ENCODE measurements around the gene IDH3A. TPM values are rescaled to one million over a fixed set of nuclear protein-coding genes. Genes with fewer than 3 reads are reported as not detected.
A peak's percentile ranks its signal among the peaks of the same experiment; 100 is the strongest.

Gene IDH3A
- total and polyA plus RNA-seq, 2 donors (not counting 1 experiment from before 2014, with no cell fraction given): 24.9 to 65.0 TPM

DNA sequence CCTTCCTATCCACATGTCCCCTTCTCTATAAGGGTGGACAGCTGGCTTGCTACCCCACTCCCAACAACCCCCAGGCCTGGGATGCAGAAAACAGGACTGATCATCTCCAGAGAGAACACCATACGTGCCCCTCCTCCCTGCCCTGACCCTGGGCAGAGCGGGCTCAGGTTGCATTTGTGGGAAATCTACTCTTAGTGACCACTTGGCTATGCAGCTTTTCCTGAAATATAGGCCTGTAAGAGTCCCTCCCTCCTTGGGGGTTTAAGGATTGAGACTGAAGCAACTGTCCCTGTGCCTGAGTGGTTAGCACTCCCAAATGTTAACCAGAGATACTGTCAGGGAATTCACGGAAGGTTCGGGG is 45.1 kb upstream of the IDH3A start:
- Histone ChIP-seq H3K79me2 (ENCODE audit: control insufficient read depth, insufficient read depth, low read length) (no peaks in the 10 kb centered on the region), H4K20me1 (ENCODE audit: control insufficient read depth, extremely low read depth, insufficient read depth, low read length) (no peaks in the 10 kb centered on the region), H3K4me1 (ENCODE audit: control insufficient read depth, extremely low read depth, insufficient read depth, low read length) (peaks cover 3% of the 10 kb centered on the region), H3K27me3 (ENCODE audit: control insufficient read depth, insufficient read depth, low read length) (no peaks in the 10 kb centered on the region), H3K4me2 (ENCODE audit: extremely low read depth, insufficient read depth, low read length) (no peak overlapping the region), H3K4me3 (replicated peaks in 1 of 4; ENCODE audit: control extremely low read depth in 1 of 4, insufficient read depth in 1 of 4, low read depth in 3 of 4, low read length in 4 of 4) (no peak overlapping the region), H3K9ac (ENCODE audit: insufficient read depth, low read length) (no peak overlapping the region), H3K27ac (ENCODE audit: insufficient read depth, low read length) (no peak overlapping the region), H2AFZ (ENCODE audit: low read length) (no peak overlapping the region), H3K9me3 (ENCODE audit: control insufficient read depth, insufficient read depth, low read depth, low read length) (no peaks in the 10 kb centered on the region), H3K36me3 (ENCODE audit: control insufficient read depth, insufficient read depth, low read length) (no peaks in the 10 kb centered on the region)
- TF ChIP-seq, protein P1, sequence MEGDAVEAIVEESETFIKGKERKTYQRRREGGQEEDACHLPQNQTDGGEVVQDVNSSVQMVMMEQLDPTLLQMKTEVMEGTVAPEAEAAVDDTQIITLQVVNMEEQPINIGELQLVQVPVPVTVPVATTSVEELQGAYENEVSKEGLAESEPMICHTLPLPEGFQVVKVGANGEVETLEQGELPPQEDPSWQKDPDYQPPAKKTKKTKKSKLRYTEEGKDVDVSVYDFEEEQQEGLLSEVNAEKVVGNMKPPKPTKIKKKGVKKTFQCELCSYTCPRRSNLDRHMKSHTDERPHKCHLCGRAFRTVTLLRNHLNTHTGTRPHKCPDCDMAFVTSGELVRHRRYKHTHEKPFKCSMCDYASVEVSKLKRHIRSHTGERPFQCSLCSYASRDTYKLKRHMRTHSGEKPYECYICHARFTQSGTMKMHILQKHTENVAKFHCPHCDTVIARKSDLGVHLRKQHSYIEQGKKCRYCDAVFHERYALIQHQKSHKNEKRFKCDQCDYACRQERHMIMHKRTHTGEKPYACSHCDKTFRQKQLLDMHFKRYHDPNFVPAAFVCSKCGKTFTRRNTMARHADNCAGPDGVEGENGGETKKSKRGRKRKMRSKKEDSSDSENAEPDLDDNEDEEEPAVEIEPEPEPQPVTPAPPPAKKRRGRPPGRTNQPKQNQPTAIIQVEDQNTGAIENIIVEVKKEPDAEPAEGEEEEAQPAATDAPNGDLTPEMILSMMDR (conservative IDR thresholded peaks at IDR 0.05 in 1 of 2, IDR thresholded peaks at IDR 0.05 in 1 of 2; ENCODE audit: low read depth in 1 of 2, low read length in 2 of 2): no peak
- no peak for TF ChIP-seq EZH2 (IDR thresholded peaks at IDR 0.05; ENCODE audit: low read length, missing control alignments)
- DNase-seq (ENCODE audit: low read depth in 2 of 2): no peak

DNA sequence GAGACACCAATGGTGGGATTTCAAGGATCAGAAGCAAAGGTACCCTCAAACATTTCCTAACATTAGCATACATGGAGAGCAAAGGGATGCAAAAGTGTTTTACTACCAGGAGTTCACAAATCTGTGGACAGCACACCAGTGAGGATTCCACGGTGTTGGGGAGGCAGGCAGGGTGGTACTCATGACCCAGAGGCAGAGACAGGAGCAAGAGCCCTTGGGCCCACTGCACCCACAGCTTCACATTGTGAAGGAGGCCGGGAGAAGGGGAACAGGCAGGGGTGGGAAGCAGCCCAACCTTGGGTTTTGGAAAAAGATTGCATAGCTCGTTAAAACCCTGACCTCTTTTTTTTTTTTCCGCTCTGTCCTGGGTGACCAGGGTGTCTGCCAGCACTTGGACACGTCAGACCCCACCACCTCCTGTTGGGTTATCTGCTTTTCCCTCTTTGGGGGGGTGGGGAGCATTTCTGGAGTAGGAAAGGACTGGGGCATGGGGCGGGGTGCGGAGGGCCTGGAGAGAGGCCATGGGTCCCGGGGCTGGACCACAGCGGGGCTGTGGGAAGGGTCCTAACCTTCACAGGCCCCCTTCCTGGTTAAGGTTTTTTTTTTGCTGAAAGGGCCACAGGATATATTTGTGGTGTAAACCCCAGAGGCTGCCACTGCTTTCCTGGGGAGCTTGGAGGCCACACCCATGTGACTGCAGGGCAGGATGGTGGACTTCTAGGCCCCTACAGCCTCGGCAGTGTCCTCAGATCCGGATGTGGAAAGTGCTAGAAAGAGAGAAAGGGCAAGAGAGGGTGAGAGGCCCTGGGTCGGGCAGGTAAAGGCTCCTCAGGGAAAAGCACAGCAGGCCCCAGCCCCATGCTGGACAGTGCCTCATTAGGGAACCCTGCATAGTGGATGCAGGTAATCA is 44.3 kb upstream of the IDH3A start:
- Histone ChIP-seq H3K27ac (ENCODE audit: insufficient read depth, low read length) (no peak overlapping the region), H3K4me3 (replicated peaks in 1 of 4; ENCODE audit: control extremely low read depth in 1 of 4, insufficient read depth in 1 of 4, low read depth in 3 of 4, low read length in 4 of 4) (no peak overlapping the region), H3K9me3 (ENCODE audit: control insufficient read depth, insufficient read depth, low read depth, low read length) (no peaks in the 10 kb centered on the region), H3K9ac (ENCODE audit: insufficient read depth, low read length) (no peak overlapping the region), H3K36me3 (ENCODE audit: control insufficient read depth, insufficient read depth, low read length) (no peaks in the 10 kb centered on the region), H3K79me2 (ENCODE audit: control insufficient read depth, insufficient read depth, low read length) (no peaks in the 10 kb centered on the region), H4K20me1 (ENCODE audit: control insufficient read depth, extremely low read depth, insufficient read depth, low read length) (no peaks in the 10 kb centered on the region), H3K27me3 (ENCODE audit: control insufficient read depth, insufficient read depth, low read length) (peaks cover 1% of the 10 kb centered on the region), H2AFZ (ENCODE audit: low read length) (no peak overlapping the region), H3K4me2 (ENCODE audit: extremely low read depth, insufficient read depth, low read length) (no peak overlapping the region), H3K4me1 (ENCODE audit: control insufficient read depth, extremely low read depth, insufficient read depth, low read length) (peaks cover 3% of the 10 kb centered on the region)
- no peak for TF ChIP-seq EZH2 (IDR thresholded peaks at IDR 0.05; ENCODE audit: low read length, missing control alignments)
- TF ChIP-seq, protein P1 (conservative IDR thresholded peaks at IDR 0.05 in 1 of 2, IDR thresholded peaks at IDR 0.05 in 1 of 2; ENCODE audit: low read depth in 1 of 2, low read length in 2 of 2): no peak
- no peak for DNase-seq (ENCODE audit: low read depth in 2 of 2)

DNA sequence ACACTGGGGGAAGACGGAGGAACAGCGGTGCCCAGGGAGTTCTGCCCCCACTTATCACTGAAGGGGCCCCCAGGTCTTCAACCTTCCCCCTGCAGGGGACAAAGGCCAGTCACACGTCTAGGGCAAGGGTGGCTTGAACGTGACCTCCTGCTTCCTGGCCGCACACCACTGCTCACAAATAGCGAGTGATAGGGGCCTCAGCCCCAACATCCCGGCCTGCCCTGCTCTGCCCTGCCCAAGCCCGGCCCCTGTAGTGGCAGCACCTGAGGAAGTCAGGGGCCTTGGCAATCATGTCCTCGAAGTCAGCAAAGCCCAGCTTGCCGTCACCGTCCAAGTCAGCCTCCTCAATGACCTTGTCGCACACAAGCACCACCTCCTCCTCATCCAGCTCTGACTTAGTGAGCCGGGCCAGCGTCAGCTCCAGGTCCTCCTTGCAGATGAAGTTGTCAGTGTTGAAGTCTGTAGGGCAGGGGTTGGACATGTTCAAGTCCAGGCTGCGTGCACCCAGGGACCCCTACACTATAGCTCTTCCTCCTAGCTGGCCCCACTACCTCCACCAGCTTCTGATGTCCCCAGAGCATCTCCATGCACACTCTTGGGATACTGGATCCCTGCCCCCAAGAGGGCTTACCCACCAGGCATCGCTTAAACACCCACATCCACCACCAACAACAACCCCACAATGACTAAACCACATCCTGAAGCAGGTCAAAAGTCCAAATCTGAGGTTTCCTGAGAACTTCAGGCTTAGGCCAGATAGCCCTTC is 43.5 kb upstream of the IDH3A start:
- no peak overlapping the region for H3K4me2 ChIP-seq (ENCODE audit: extremely low read depth, insufficient read depth, low read length)
- no peak overlapping the region for H3K27ac ChIP-seq (ENCODE audit: insufficient read depth, low read length)
- H3K4me1 ChIP-seq (ENCODE audit: control insufficient read depth, extremely low read depth, insufficient read depth, low read length): peaks cover 3% of the 10 kb centered on the region
- DNase-seq (ENCODE audit: low read depth in 2 of 2): peak in 1 of 2 donors; percentile 17
- no peaks in the 10 kb centered on the region for H3K36me3 ChIP-seq (ENCODE audit: control insufficient read depth, insufficient read depth, low read length)
- no peaks in the 10 kb centered on the region for H4K20me1 ChIP-seq (ENCODE audit: control insufficient read depth, extremely low read depth, insufficient read depth, low read length)
- no peak overlapping the region for H2AFZ ChIP-seq (ENCODE audit: low read length)
- TF ChIP-seq, protein P1 (conservative IDR thresholded peaks at IDR 0.05 in 1 of 2, IDR thresholded peaks at IDR 0.05 in 1 of 2; ENCODE audit: low read depth in 1 of 2, low read length in 2 of 2): no peak
- no peak for TF ChIP-seq EZH2 (IDR thresholded peaks at IDR 0.05; ENCODE audit: low read length, missing control alignments)
- H3K9me3 ChIP-seq (ENCODE audit: control insufficient read depth, insufficient read depth, low read depth, low read length): no peaks in the 10 kb centered on the region
- H3K79me2 ChIP-seq (ENCODE audit: control insufficient read depth, insufficient read depth, low read length): no peaks in the 10 kb centered on the region
- H3K4me3 ChIP-seq (replicated peaks in 1 of 4; ENCODE audit: control extremely low read depth in 1 of 4, insufficient read depth in 1 of 4, low read depth in 3 of 4, low read length in 4 of 4): no peak overlapping the region
- no peak overlapping the region for H3K9ac ChIP-seq (ENCODE audit: insufficient read depth, low read length)
- peaks cover 3% of the 10 kb centered on the region for H3K27me3 ChIP-seq (ENCODE audit: control insufficient read depth, insufficient read depth, low read length)

Measured in fibroblast of lung (primary cell).